ENCODE data around the gene UBR4.

Gene UBR4

GRCh38 chr1:19222573-19222972, 12.5 kb upstream of the UBR4 start:
- no peak overlapping the region for H4K8ac ChIP-seq (ENCODE audit: low read depth, low read length)
- no peak overlapping the region for H3K4me2 ChIP-seq (ENCODE audit: insufficient read depth, low read length, poor library complexity, severe bottlenecking)
- no peak overlapping the region for H4K91ac ChIP-seq (ENCODE audit: low read depth, low read length, poor library complexity)
- no CpG with 5 or more reads among the region's 11 CpGs for WGBS, 2 donors (ENCODE audit: extremely low coverage in 2 of 2, insufficient read length in 2 of 2, insufficient replicate concordance in 1 of 2)
- H3K9me3 ChIP-seq (replicated peaks in 1 of 2; ENCODE audit: control insufficient read depth in 2 of 2, insufficient read depth in 1 of 2, low read depth in 1 of 2, low read length in 2 of 2), result no peaks in the 10 kb centered on the region
- H3K36me3 ChIP-seq (replicated peaks in 1 of 2; ENCODE audit: control insufficient read depth in 2 of 2, insufficient read depth in 2 of 2, low read length in 2 of 2), result peaks cover 54 to 97% of the 10 kb centered on the region in 2 donors
- no peak overlapping the region for H3K9ac ChIP-seq (ENCODE audit: low read depth, low read length, poor library complexity)
- no peak overlapping the region for H2AFZ ChIP-seq (ENCODE audit: low read length)
- H3K18ac ChIP-seq (ENCODE audit: low read length), result no peak overlapping the region
- no peak overlapping the region for H2BK12ac ChIP-seq (ENCODE audit: low read length)
- H3K4me1 ChIP-seq (ENCODE audit: control insufficient read depth in 2 of 2, insufficient read depth in 1 of 2, low read depth in 1 of 2, low read length in 2 of 2), result no peaks in the 10 kb centered on the region
- H3K27me3 ChIP-seq (ENCODE audit: control insufficient read depth in 3 of 3, insufficient read depth in 3 of 3, low read depth in 1 of 3, low read length in 3 of 3), result no peaks in the 10 kb centered on the region
- H2BK120ac ChIP-seq (ENCODE audit: low read depth, low read length), result no peak overlapping the region
- H3K79me1 ChIP-seq (ENCODE audit: low read depth, low read length), result peaks cover 4% of the 10 kb centered on the region
- H3K23ac ChIP-seq (ENCODE audit: low read depth, low read length, poor library complexity), result no peak overlapping the region
- no peak overlapping the region for H2BK5ac ChIP-seq (ENCODE audit: low read length)
- no peak overlapping the region for H3K4me3 ChIP-seq (ENCODE audit: low read length in 2 of 2)
- no peak overlapping the region for H3K14ac ChIP-seq (ENCODE audit: low read length)
- H3K4ac ChIP-seq (ENCODE audit: low read length), result no peak overlapping the region
- H2AK5ac ChIP-seq (ENCODE audit: low read depth, low read length), result no peak overlapping the region
- DNase-seq (ENCODE audit: low spot score), result no peak
- no peak overlapping the region for H2BK15ac ChIP-seq (ENCODE audit: low read length)
- H3K27ac ChIP-seq (replicated peaks; ENCODE audit: low read length), result no peak overlapping the region

- no peaks in the 10 kb centered on the region for H3K4me1 ChIP-seq (ENCODE audit: control insufficient read depth in 2 of 2, insufficient read depth in 1 of 2, low read depth in 1 of 2, low read length in 2 of 2)
- DNase-seq (ENCODE audit: low spot score), result no peak
- H3K4ac ChIP-seq (ENCODE audit: low read length), result no peak overlapping the region
- peaks cover 45 to 100% of the 10 kb centered on the region in 2 donors for H3K36me3 ChIP-seq (replicated peaks in 1 of 2; ENCODE audit: control insufficient read depth in 2 of 2, insufficient read depth in 2 of 2, low read length in 2 of 2)
- H3K18ac ChIP-seq (ENCODE audit: low read length), result no peak overlapping the region
- no peak overlapping the region for H3K4me2 ChIP-seq (ENCODE audit: insufficient read depth, low read length, poor library complexity, severe bottlenecking)
- no peak overlapping the region for H3K23ac ChIP-seq (ENCODE audit: low read depth, low read length, poor library complexity)
- WGBS, 2 donors (ENCODE audit: extremely low coverage in 2 of 2, insufficient read length in 2 of 2, insufficient replicate concordance in 1 of 2), result no CpG with 5 or more reads among the region's 7 CpGs
- H3K14ac ChIP-seq (ENCODE audit: low read length), result no peak overlapping the region
- no peak overlapping the region for H4K8ac ChIP-seq (ENCODE audit: low read depth, low read length)
- no peak overlapping the region for H4K91ac ChIP-seq (ENCODE audit: low read depth, low read length, poor library complexity)
- no peak overlapping the region for H3K4me3 ChIP-seq (ENCODE audit: low read length in 2 of 2)
- H3K9ac ChIP-seq (ENCODE audit: low read depth, low read length, poor library complexity), result no peak overlapping the region
- peaks cover 4% of the 10 kb centered on the region for H3K79me1 ChIP-seq (ENCODE audit: low read depth, low read length)
- no peaks in the 10 kb centered on the region for H3K9me3 ChIP-seq (replicated peaks in 1 of 2; ENCODE audit: control insufficient read depth in 2 of 2, insufficient read depth in 1 of 2, low read depth in 1 of 2, low read length in 2 of 2)
- no peak overlapping the region for H2AK5ac ChIP-seq (ENCODE audit: low read depth, low read length)
- no peak overlapping the region for H3K27ac ChIP-seq (replicated peaks; ENCODE audit: low read length)
- no peak overlapping the region for H2BK5ac ChIP-seq (ENCODE audit: low read length)
- H2AFZ ChIP-seq (ENCODE audit: low read length), result no peak overlapping the region
- H2BK12ac ChIP-seq (ENCODE audit: low read length), result no peak overlapping the region
- no peaks in the 10 kb centered on the region for H3K27me3 ChIP-seq (ENCODE audit: control insufficient read depth in 3 of 3, insufficient read depth in 3 of 3, low read depth in 1 of 3, low read length in 3 of 3)
- no peak overlapping the region for H2BK15ac ChIP-seq (ENCODE audit: low read length)
- no peak overlapping the region for H2BK120ac ChIP-seq (ENCODE audit: low read depth, low read length)
These were observed 10.9 kb upstream of the UBR4 start for GRCh38 chr1:19220991-19221390.

- Histone ChIP-seq H3K18ac (ENCODE audit: low read length) (no peak overlapping the region), H3K4me1 (ENCODE audit: control insufficient read depth in 2 of 2, insufficient read depth in 1 of 2, low read depth in 1 of 2, low read length in 2 of 2) (no peaks in the 10 kb centered on the region), H3K27me3 (ENCODE audit: control insufficient read depth in 3 of 3, insufficient read depth in 3 of 3, low read depth in 1 of 3, low read length in 3 of 3) (no peaks in the 10 kb centered on the region), H3K14ac (ENCODE audit: low read length) (no peak overlapping the region), H3K27ac (replicated peaks; ENCODE audit: low read length) (no peak overlapping the region), H3K4me2 (ENCODE audit: insufficient read depth, low read length, poor library complexity, severe bottlenecking) (no peak overlapping the region), H2BK15ac (ENCODE audit: low read length) (no peak overlapping the region), H2AK5ac (ENCODE audit: low read depth, low read length) (no peak overlapping the region), H4K8ac (ENCODE audit: low read depth, low read length) (no peak overlapping the region), H3K4ac (ENCODE audit: low read length) (no peak overlapping the region), H3K36me3 (replicated peaks in 1 of 2; ENCODE audit: control insufficient read depth in 2 of 2, insufficient read depth in 2 of 2, low read length in 2 of 2) (peaks cover 41 to 100% of the 10 kb centered on the region in 2 donors), H2BK5ac (ENCODE audit: low read length) (no peak overlapping the region), H3K9me3 (replicated peaks in 1 of 2; ENCODE audit: control insufficient read depth in 2 of 2, insufficient read depth in 1 of 2, low read depth in 1 of 2, low read length in 2 of 2) (no peaks in the 10 kb centered on the region), H3K23ac (ENCODE audit: low read depth, low read length, poor library complexity) (no peak overlapping the region), H3K9ac (ENCODE audit: low read depth, low read length, poor library complexity) (no peak overlapping the region), H4K91ac (ENCODE audit: low read depth, low read length, poor library complexity) (no peak overlapping the region), H2AFZ (ENCODE audit: low read length) (no peak overlapping the region), H3K79me1 (ENCODE audit: low read depth, low read length) (peaks cover 4% of the 10 kb centered on the region), H2BK120ac (ENCODE audit: low read depth, low read length) (no peak overlapping the region), H3K4me3 (ENCODE audit: low read length in 2 of 2) (no peak overlapping the region), H2BK12ac (ENCODE audit: low read length) (no peak overlapping the region)
- no peak for DNase-seq (ENCODE audit: low spot score)
- WGBS, 2 donors (ENCODE audit: extremely low coverage in 2 of 2, insufficient read length in 2 of 2, insufficient replicate concordance in 1 of 2), result no CpG with 5 or more reads among the region's 8 CpGs
These were observed 10.2 kb upstream of the UBR4 start for GRCh38 chr1:19220080-19220846.

- Histone ChIP-seq H3K27me3 (ENCODE audit: control insufficient read depth in 3 of 3, insufficient read depth in 3 of 3, low read depth in 1 of 3, low read length in 3 of 3) (no peaks in the 10 kb centered on the region), H3K36me3 (replicated peaks in 1 of 2; ENCODE audit: control insufficient read depth in 2 of 2, insufficient read depth in 2 of 2, low read length in 2 of 2) (peaks cover 37 to 99% of the 10 kb centered on the region in 2 donors), H2BK12ac (ENCODE audit: low read length) (no peak overlapping the region), H2BK120ac (ENCODE audit: low read depth, low read length) (no peak overlapping the region), H3K27ac (replicated peaks; ENCODE audit: low read length) (no peak overlapping the region), H4K8ac (ENCODE audit: low read depth, low read length) (no peak overlapping the region), H3K4me3 (ENCODE audit: low read length in 2 of 2) (no peak overlapping the region), H3K4me2 (ENCODE audit: insufficient read depth, low read length, poor library complexity, severe bottlenecking) (no peak overlapping the region), H2BK5ac (ENCODE audit: low read length) (no peak overlapping the region), H3K14ac (ENCODE audit: low read length) (no peak overlapping the region), H3K4ac (ENCODE audit: low read length) (no peak overlapping the region), H2BK15ac (ENCODE audit: low read length) (no peak overlapping the region), H2AFZ (ENCODE audit: low read length) (no peak overlapping the region), H4K91ac (ENCODE audit: low read depth, low read length, poor library complexity) (no peak overlapping the region), H2AK5ac (ENCODE audit: low read depth, low read length) (no peak overlapping the region), H3K18ac (ENCODE audit: low read length) (no peak overlapping the region), H3K9me3 (replicated peaks in 1 of 2; ENCODE audit: control insufficient read depth in 2 of 2, insufficient read depth in 1 of 2, low read depth in 1 of 2, low read length in 2 of 2) (no peaks in the 10 kb centered on the region), H3K79me1 (ENCODE audit: low read depth, low read length) (peaks cover 4% of the 10 kb centered on the region), H3K23ac (ENCODE audit: low read depth, low read length, poor library complexity) (no peak overlapping the region), H3K9ac (ENCODE audit: low read depth, low read length, poor library complexity) (no peak overlapping the region), H3K4me1 (ENCODE audit: control insufficient read depth in 2 of 2, insufficient read depth in 1 of 2, low read depth in 1 of 2, low read length in 2 of 2) (no peaks in the 10 kb centered on the region)
- DNase-seq (ENCODE audit: low spot score), result no peak
- WGBS, 2 donors (ENCODE audit: extremely low coverage in 2 of 2, insufficient read length in 2 of 2, insufficient replicate concordance in 1 of 2), result no CpG with 5 or more reads among the region's 7 CpGs
These were observed 9.4 kb upstream of the UBR4 start for GRCh38 chr1:19219451-19219850.

Data from neuronal stem cell (in vitro differentiated cells).